NCI-H2171 (cell line): Measurements from ENCODE around the gene ERBB4.

Source experiments
- DNase-seq: peaks from one replicate; lab custom pipeline; 2025; lab: John Stamatoyannopoulos, UW

ERBB4 gene

GRCh38 chr2:211823886-211824479 is 714.6 kb downstream of the ERBB4 start:
- DNase-seq = no peak

DNA sequence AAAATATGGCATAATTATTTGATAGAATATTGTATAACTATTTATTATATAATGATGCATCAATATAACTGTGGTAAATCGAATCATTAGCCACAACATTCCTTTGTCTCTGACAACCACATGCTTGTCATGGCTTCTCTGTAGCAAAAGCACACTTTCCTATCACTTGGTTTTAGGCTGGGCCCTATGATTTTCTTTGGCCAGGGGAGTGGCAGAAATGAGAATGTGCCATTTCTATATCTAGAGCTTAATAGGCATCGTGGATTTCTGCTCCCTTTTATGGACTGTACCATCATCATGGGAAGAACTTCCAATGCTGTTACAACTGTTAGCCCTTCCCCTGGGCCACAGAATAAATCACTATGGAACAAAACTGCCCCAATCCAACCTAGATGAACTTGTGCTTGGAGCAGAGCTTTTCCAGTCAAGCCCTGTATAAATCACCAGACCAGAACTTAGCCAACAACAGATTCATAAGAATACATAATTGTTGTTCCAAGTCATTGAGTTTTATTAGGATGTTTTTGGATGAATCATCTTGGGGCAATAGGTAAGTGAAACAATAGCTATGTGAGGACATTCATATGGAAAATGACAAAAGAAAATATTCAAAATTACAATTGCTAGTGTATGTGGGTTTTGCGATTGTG is 715.8 kb downstream of the ERBB4 start:
- no peak for DNase-seq

DNA sequence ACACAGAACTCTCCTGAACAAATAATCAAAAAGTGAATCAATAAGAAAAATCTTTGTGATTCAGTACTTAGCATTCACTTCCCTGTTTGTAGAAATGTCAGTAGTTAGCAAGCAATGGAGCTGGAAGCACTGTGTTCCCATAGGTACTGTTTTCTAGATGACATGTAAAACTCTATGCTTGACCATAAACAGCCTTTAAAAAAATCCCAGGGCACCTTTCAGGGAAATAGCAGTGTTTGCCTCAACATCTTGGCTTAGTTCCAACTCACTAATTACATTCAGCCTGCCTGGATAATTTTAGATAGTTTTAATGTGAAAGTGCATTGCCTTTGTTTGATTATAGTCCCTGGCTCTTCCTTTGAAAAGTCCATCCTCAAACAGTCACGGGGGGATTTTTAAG is 721.8 kb downstream of the ERBB4 start:
- DNase-seq = peak; percentile 18

GRCh38 chr2:211812587-211812986 is 726.0 kb downstream of the ERBB4 start:
- DNase-seq = no peak

DNA sequence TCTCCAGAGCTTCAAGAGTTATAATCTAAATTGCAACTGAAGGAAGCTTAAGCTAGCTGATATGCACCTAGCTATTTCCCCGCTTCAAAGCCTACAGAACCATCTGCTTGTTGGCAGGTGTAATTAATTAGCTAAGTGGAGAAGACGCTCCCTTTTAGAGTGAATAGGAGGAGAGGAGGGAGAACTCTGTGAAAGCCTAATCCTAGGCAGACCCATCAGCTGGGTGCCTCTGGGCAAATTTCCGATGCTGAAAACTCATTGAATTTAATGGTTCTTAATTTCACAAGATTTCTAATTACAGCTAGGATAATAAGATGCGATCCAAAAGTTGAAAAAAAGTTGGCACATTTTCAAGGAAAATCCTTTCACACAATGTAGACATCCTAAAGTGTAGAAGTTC is 735.9 kb downstream of the ERBB4 start:
- peak; percentile 8 for DNase-seq

DNA sequence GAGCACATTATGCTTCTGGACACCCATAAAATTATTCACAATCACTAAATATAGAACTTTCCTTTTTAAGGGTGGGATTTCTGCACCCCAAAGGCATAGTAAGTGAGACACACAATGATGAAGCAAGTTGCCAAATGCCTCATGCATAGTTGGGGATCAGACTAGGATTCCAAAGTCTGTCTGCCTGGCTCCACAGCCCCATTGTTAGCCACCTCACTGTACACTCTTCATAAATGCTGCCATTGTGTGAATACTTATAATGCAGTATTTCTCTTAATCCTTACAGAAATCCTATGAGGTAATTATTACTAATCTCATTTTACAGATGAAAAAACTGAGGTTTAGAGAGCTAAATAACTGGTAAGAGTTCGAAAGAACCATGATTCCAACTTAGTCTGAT is 738.6 kb downstream of the ERBB4 start:
- DNase-seq = no peak

DNA sequence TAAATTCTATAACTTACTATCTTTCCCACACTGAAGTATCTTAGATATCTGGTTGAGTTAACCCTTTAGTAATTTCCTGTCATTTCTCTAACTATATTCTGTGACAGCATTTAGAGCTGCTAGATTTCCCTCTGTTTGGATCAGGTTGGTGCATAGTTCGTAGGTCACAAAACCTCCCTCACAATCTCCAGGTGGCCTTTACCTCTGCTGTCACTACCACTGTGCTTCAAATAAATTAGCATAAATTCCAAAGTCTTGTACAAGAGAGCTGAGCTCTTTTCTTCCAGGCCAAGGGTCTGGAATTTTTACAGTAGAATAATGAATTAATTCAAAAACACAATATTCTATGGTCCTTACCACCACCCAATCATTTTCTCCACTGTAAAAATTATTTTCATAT is 739.7 kb downstream of the ERBB4 start:
- no peak for DNase-seq

DNA sequence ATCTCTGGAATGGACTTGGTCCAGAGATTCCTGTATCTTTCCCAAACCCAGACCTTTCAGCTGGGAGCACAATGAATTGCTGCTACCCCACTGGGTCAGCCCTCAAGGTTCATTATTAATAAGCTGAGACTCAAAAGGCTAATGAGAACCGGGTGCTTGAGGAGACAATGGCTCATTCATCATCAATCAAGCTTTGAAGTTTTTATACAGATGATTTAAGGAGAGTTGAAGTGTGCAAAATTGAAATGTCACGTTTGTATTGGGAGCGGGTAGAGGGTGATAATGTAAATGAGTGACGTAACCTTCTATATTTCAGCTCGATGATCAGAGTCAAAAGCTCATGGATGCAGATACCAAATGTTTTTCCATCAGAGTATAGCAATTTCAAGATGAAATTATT is 744.9 kb downstream of the ERBB4 start:
- DNase-seq = no peak

GRCh38 chr2:211789982-211790381 is 748.6 kb downstream of the ERBB4 start:
- DNase-seq = no peak

DNA sequence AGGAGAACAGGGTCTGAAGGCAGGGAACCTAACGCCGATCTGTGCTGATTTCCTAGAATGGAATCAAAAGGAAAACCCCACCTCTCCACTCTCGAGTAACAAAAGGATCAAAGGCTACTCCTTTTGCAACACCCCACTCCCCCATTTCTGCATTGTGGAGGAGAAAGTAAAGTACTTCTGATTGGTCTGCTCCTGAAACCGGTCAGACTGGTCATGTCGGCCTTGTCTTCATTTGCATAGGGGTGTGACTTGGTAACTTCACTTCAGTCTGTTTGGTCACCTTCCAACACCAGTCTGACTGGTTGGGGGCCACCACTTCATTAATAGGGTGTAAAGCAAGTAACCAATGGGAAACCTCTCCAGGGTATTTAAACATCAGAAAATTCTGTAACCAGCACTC is 771.9 kb downstream of the ERBB4 start:
- DNase-seq = no peak

DNA sequence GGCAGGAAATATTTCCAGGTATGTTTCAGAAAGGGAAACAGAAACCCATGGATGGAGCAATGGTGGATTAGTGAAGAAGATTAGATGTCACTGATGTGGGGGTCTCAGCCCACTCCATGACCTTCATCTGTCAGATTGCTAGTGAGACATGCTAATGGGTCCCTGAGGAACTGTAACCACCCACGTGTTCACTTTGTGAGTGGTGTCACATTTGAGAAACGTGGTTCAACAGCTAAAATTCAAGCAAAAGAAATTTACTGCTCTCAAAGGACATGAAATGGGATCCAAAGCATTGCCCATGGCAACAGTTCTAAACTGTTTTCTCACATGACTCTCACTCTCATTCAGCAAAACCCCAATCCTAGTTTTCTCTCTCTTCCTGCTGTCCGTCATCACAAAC is 776.1 kb downstream of the ERBB4 start:
- DNase-seq = no peak

DNA sequence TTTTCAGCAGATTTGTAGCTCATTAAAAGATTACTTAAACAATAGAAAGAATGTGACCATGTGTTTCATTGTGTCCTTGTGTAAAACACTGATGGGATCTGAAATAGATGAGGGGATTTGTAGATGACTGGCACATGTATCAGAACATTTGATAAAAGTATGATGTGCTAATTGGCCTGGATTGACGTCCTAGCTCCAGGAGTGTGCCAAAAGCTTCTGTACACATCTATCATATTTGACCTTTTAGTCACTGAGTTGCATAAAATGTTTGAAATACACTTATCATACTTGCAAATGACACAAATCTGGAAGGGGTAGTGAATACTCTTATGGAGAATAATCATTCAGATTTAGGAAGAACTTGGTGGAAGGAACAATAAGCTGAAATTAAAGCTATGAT is 778.5 kb downstream of the ERBB4 start:
- DNase-seq = no peak

GRCh38 chr2:211756266-211756665 is 782.3 kb downstream of the ERBB4 start:
- DNase-seq = no peak

DNA sequence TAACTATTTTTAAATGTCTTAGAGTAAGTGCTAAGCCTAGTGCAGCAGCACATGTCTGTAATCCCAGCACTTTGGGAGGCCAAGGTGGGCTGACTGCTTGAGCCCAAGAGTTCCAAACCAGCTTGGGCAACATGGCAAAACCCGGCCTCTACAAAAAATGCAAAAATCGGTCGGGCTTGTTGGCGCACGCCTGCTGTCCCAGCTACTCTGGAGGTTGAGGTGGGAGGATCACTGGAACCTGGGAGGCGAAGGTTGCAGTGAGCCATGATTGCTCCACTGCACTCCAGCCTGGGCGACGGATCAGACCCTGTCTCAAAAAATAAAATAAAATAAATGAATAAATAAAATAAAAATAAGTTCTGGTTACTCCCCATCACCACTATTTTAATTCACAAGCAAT is 783.4 kb downstream of the ERBB4 start:
- no peak for DNase-seq

GRCh38 chr2:211751848-211752247 is 786.8 kb downstream of the ERBB4 start:
- DNase-seq = no peak

DNA sequence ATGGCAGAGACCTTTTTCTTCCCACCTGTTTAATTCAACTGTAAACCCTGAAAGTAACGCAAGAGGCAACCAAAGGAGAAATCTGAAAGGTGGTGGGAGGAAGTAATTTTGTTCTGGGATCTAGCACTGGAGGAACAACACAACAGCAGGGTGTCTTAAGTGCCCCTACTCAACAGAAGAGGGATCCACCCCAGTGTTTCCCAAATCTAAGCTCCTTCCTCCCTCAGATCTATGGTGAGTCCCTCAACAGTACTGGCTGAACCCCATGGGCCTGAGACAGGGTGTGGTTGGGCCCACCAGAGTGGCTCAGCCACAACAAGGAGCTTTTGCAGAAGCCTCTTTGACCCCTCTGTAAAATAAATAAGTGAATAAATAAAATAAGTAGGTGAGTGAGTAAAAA is 790.3 kb downstream of the ERBB4 start:
- DNase-seq = no peak

GRCh38 chr2:211745295-211746097 is 793.1 kb downstream of the ERBB4 start:
- peak; percentile 30 for DNase-seq

- no peak for DNase-seq
Measured at GRCh38 chr2:211744379-211744778, 794.2 kb downstream of the ERBB4 start.

DNA sequence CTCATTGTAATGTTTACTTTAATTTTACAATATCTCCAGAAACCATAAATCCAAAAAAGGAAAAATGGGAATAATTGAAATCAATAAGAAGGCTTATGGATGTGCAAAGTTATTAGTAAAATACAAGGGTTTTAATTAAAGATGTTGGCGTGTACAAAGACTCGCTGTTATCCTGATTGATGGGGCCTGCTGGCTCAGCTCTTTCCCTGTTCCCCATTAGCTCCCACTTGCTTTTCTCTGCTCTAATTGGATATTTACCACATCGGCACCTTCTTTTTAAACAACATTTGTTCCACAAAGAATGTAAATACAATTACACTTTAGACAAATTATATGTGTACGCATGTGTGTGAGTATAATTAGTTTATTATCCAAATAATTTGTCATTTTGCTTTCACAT is 796.6 kb downstream of the ERBB4 start:
- DNase-seq = no peak

DNA sequence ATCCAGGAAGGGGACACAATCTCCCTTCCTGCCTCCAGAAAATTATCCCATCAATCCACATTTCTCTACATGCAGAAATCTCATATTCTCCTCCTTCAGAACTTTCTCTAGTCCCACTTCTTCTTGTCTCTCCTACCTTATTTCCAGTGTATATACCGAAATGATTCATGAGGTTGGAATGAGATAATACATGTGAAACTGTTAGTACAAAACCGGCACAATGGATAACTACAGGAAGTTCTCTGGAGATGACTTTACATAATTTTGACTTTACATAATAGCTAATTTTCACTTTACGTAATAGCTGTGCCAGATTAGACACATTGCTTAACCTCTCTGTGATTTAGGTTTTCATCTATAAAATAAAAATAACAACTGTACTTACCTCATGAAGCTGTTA is 801.3 kb downstream of the ERBB4 start:
- DNase-seq = no peak

- DNase-seq = no peak
Measured at GRCh38 chr2:211730215-211730614, 808.4 kb downstream of the ERBB4 start.

DNA sequence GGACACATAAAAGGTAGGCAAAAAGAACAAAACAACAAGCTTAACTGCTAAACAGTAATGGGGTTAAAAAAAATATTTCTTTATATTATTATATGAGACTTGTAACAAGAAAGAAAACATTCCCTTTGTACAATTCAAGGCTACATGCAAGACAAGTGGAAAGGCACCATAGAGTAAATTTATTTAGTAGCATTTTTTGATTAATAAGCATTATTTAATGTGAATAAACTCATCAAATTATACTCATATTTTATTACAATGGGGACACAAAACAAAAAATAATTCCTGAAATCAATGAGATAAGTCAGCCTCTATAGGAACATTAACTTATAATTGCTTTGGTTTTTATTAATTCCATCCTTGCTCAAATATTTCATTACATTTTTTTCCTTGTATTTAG is 809.2 kb downstream of the ERBB4 start:
- DNase-seq = no peak

GRCh38 chr2:211724933-211725332 is 813.7 kb downstream of the ERBB4 start:
- DNase-seq = no peak
